ENCODE measurements around the gene MTCL1.

Gene MTCL1

DNA sequence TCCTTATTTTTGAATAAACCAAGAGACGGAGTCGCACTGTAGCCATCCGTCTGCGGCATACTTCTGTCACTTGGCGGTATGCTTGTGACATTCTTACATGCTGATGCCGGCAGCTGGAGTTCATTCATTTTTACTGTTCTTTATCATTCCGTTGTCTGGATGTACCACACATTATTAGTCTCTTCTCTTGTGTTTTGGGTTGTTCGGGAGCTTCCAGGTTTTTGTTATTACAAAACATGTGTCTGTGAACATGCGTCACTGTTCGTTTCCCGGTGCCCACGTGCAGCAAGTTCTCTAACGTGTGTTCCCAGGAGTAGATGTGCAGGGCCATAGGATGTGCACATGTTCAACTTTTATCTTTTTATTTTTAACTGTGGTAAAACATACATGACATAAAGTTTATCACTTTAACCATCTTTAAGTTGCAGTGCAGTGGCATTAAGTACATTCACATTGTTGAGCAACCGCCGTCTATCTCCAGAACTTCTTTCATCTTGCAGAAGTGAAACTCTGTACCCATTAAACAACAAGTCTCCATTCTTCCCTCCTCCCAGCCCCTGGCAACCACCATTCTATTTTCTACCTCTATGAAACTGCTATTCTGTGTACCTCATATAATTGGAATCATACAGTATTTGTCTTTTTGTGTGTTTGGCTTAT lies 40.1 kb downstream of the MTCL1 start:
- no peak for TF ChIP-seq FOXP2 (optimal IDR thresholded peaks at IDR 0.05; ENCODE audit: borderline replicate concordance, extremely low read depth, extremely low read length, insufficient read depth)

DNA sequence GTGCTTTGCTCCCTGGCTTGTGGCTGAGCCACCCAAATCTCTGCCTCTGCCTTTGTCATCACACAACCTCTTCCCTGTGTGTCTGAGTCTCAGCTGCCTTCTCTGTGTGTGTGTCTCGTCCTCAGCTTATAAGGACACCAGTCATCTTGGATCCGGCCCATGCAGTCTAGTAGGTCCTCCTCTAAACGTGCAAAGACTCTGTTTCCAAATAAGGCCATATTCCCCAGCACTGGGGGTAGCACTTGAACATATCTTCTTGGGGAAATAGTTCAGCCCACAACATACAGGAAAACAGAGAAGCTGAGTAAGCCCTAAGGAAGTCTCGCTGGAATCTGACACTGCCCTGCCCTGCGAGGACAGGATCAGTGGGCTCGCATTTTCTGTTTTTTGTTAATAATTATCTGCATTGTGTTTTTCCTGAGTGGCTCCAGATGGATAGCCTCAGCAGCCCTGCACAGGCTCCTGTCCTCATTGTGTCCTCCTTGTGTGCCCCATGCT lies 42.1 kb downstream of the MTCL1 start:
- TF ChIP-seq REST (IDR thresholded peaks at IDR 0.05; ENCODE audit: insufficient read depth in 1 of 2, low read depth in 2 of 2, low read length in 2 of 2), result no peak
- no peak for TF ChIP-seq FOXP2 (optimal IDR thresholded peaks at IDR 0.05; ENCODE audit: borderline replicate concordance, extremely low read depth, extremely low read length, insufficient read depth)
- TF ChIP-seq TAF1 (IDR thresholded peaks at IDR 0.05; ENCODE audit: borderline replicate concordance, insufficient read depth, low read length), result no peak
- TF ChIP-seq POLR2AphosphoS5 (IDR thresholded peaks at IDR 0.05; ENCODE audit: low read depth, low read length), result no peak

DNA sequence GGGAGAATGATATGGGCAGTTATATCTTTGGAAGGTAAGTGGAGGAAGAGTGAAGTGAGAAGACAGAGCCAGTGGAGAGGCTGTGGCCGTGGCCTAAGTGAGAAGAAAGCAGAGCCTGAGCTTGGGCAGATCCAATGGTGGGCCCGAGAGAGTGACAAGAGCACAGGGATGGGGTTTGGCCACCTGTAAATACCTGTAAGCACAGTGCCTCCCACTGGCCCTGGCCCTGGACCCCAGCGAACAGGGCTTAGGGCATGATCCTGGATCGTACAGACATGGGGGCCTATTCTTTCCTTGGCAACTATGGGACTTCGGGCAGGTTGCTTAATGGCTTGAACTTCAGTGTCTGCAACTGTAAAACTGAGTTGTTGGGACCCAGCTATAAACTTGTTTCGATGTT lies 44.1 kb downstream of the MTCL1 start:
- TF ChIP-seq FOXP2 (optimal IDR thresholded peaks at IDR 0.05; ENCODE audit: borderline replicate concordance, extremely low read depth, extremely low read length, insufficient read depth), result no peak
- TF ChIP-seq TAF1 (IDR thresholded peaks at IDR 0.05; ENCODE audit: borderline replicate concordance, insufficient read depth, low read length), result no peak
- no peak for TF ChIP-seq SIN3A (IDR thresholded peaks at IDR 0.05; ENCODE audit: borderline replicate concordance, insufficient read depth, low read length)
- TF ChIP-seq POLR2AphosphoS5 (IDR thresholded peaks at IDR 0.05; ENCODE audit: low read depth, low read length), result no peak
- TF ChIP-seq REST (IDR thresholded peaks at IDR 0.05; ENCODE audit: insufficient read depth in 1 of 2, low read depth in 2 of 2, low read length in 2 of 2), result no peak

- no peak for TF ChIP-seq POLR2AphosphoS5 (IDR thresholded peaks at IDR 0.05; ENCODE audit: low read depth, low read length)
- TF ChIP-seq SIN3A (IDR thresholded peaks at IDR 0.05; ENCODE audit: borderline replicate concordance, insufficient read depth, low read length), result no peak
- TF ChIP-seq FOXP2 (optimal IDR thresholded peaks at IDR 0.05; ENCODE audit: borderline replicate concordance, extremely low read depth, extremely low read length, insufficient read depth), result no peak
- no peak for TF ChIP-seq TAF1 (IDR thresholded peaks at IDR 0.05; ENCODE audit: borderline replicate concordance, insufficient read depth, low read length)
- TF ChIP-seq REST (IDR thresholded peaks at IDR 0.05; ENCODE audit: insufficient read depth in 1 of 2, low read depth in 2 of 2, low read length in 2 of 2), result no peak
Observed at GRCh38 chr18:8750954-8751415, 45.6 kb downstream of the MTCL1 start.

DNA sequence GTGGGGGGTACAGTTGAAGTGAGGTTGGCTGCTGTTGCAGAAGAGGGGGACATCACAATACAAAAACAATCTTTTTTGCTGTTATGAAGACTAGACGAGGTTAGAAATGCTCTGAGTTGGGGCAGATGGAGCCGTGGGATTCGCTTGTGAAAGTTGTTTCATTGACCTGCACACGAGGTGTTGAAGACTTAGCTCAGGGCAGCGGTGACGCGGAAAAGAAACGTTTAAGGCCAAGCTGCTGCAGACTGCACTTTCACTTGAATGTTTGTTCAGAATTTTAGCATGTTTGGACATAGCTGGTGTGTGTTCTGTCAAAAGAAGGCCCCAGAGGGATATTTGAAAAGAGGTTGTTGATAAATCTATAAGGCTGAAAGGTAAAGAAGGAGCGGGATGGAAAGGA lies 46.3 kb downstream of the MTCL1 start:
- TF ChIP-seq FOXP2 (optimal IDR thresholded peaks at IDR 0.05; ENCODE audit: borderline replicate concordance, extremely low read depth, extremely low read length, insufficient read depth), result no peak
- no peak for TF ChIP-seq TAF1 (IDR thresholded peaks at IDR 0.05; ENCODE audit: borderline replicate concordance, insufficient read depth, low read length)
- TF ChIP-seq REST (IDR thresholded peaks at IDR 0.05; ENCODE audit: insufficient read depth in 1 of 2, low read depth in 2 of 2, low read length in 2 of 2), result no peak

Data from PFSK-1 (cell line).